Stimulated activated CD8-positive, alpha-beta memory T cell treated with anti-CD3 and anti-CD28 coated beads, Interleukin-15, amount 100 ng/mL, for 48 hours (primary cell): ENCODE measurements around the gene PGLYRP1.

Experiments
- DNase-seq, 2 donors: peaks; one replicate each; pipeline ENCODE4 v3.0.0-alpha.2; 2020; ENCODE audit warnings: low read depth in 2 of 2

PGLYRP1 gene

GRCh38 chr19:46000491-46001246 lies 22.2 kb downstream of the PGLYRP1 start:
- peak; percentile 50 to 53 for DNase-seq

DNA sequence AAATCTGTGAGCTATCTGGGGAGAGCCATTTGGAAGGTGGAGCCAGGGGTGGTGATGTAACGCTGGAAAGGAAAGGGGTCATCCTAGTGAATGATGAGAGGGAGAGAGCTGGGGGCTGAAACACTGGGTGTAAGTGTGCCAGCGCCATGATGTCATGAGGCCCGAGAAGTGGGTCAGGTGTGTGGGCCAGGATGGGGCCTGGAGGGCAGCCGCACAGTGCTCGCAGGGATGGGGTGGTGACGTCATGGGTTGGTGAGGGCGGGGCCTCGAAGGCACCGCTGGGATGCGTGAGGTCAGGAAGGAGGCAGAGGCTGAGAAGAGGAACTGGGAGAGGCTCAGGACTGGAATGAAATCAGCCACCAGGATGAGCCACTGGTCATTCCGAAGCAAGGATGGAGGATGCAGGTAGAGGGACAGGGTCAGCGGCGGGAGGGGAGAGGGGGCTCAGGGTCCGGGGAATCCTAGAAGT lies 23.2 kb downstream of the PGLYRP1 start:
- no peak for DNase-seq

DNA sequence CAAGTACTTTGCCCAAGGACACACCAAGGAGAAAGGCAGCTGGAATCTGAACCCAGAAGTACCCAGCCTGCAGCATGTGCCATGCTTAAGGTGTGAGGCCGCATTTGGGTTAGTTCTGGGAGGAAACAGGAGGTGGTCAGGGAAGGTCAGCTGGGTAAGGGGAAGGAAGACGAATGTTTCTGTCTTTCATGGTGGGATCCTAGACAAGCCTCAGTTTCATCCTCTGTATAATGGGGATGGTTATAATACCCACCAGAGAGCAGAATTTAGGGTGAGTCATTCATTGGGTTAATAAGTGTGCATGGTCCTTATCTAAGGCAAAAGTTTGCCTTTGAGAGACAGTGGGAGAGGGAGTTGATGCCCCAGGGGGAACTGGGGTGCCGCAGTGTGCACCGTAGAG lies 24.0 kb downstream of the PGLYRP1 start:
- no peak for DNase-seq

DNA sequence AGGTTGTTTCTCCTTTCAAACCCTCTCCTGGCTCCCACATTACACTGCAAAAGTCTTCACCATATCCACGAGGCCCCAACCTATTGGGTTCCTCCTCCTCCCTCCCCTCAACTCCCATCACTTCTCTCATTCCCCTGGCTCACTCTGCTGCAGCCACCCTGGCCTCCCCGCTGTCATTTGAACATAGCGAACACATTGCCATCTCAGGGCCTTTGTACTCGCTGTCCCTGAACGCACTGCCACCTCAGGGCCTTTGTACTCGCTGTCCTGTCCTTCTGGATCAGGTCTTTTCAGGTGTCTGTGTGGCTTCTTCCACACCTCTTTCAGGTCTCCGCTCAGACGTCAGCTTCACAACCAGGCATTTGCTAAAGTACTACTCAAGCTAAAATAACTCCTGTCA lies 25.9 kb downstream of the PGLYRP1 start:
- DNase-seq, result no peak

- DNase-seq, result no peak
Measured at GRCh38 chr19:45995715-45996385, 27.0 kb downstream of the PGLYRP1 start.

DNA sequence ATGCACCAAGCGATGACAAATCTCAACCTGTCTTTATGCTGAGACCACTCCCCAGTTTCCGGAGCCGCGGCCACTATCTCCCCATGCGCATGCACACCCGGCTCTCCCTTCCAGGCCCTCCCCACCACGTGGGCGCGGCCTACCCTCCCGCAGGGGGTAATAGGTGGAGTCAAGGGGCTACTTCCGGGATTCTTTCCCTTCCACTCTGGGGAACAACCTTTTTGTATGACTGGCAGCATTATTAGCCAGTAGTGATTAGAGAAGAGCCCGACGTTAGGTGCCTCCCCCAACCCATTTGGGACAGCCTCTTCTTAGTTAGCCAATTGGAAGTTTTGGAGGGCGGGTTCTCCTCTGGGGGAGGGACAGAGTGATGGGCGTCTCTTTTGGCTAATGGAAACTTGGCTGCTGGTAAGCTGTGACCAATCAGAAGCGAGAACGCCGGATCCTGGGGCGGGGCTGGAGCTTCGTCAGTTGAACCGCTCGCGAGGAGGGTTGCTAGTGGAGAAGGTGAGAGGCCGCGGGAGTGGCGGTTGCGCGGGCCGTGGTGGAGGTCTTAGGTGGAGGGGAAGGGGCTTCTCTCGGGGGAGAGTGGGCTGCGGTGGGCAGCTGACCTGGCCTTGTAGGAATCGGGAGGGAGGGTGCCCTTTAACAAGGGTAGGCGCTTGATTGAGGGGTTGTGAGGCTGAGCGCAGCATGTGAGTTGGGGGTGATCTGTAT lies 27.7 kb downstream of the PGLYRP1 start, which contains the start of gene CCDC61:
CCDC61 (plus strand) TSS at position 470 of the 717 bp plus-strand sequence. CDS start 7,552 bp downstream, outside the sequence.
- peak; percentile 90 to 91 for DNase-seq

GRCh38 chr19:45994456-45994997 lies 28.3 kb downstream of the PGLYRP1 start:
- no peak for DNase-seq

DNA sequence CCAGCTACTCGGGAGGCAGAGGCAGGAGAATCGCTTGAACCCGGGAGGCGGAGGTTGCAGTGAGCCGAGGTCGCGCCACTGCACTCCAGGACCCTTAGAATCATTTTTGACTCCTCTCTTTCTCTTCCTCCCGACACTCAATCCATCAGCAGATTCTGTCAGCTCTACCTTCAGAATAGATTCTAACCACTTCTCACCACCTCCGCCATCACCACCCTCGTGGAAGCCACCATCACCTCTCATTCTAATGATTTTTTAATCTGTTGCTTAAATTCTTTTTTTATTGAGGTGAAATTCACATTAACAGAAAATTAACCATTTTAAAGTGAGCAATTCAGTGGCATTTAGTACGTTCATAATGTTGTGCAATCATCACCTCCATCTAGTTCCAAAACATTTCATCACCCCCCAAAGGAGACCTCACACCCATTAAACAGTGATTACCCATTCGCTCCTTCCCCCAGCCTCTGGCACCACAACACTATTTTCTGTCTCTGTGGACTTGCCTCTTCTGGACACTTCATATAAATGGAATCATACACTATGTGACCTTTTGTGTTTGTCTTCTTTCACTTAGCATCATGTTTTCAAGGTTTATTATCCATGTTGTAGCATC lies 32.6 kb downstream of the PGLYRP1 start:
- no peak for DNase-seq

DNA sequence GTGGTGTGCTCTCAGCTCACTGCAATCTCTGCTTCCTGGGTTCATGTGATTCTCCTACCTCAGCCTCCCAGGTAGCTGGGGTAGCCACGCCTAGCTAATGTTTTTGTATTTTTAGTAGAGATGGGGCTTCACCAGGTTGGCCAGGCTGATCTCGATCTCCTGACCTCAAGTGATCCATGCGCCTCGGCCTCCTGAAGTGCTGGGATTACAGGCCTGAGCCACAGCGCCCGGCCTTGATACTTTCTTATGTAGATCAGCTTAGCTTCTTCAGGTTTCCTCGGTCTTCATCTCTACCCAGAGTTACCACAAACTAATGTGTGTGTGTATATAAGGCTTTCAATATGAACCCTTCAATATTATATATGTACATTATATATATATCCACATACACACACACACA lies 37.5 kb downstream of the PGLYRP1 start:
- DNase-seq, result no peak

DNA sequence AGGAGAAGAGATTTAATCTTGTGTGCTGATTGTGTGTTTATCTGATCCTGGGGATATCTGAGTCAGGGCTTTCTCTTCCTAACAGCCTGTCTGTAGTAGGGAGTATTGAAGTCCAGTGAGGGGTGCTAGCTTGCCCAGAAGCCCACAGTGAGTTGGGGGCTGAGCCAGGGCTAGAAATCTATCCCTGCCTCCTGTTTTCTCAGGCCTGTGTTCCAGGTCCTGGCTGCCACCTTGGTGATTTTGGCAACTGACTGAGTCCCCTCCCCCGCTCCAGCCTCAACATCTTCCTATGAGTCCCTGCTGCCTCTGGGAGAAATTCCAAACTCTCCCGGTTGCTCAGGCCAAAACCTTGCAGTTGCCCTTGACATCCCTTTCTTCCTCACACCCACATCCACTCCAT lies 41.5 kb downstream of the PGLYRP1 start:
- no peak for DNase-seq

DNA sequence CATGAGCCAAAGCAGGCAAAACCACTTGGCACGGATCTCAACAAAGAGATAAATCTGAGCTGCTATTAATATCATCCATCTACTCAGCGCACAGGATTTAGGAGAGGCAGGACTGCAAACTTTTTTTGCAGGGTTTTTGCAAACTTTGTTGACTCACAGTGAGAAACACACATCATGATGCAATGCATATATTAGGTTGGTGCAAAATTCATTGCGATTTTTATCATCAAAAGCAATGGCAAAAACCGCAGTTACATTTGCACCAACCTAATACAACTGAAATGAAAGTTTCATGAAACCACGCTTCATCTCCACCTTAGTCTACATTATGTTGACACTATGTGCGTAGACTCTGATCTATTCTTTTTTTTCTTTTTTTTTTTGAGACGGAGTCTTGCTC lies 44.7 kb downstream of the PGLYRP1 start:
- DNase-seq, result no peak

DNA sequence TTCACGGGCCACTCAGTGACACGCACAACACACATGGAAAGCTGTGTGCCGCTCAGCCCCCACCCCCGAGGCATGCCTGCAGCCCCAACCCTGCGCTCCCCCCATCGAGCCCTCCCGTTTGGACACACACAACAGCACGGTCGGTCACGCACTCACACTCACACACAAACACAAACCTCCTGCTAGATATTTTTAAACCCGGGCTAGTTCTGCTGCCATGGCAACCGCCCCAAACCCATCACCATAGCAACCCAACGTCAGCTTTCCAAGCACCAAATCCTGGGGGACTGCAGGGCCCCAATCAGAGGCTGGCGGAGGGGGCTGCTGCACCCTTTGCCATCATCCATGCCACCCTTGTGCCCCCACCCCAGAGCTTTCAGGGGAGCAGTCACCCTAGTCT lies 46.7 kb downstream of the PGLYRP1 start:
- DNase-seq, result no peak

DNA sequence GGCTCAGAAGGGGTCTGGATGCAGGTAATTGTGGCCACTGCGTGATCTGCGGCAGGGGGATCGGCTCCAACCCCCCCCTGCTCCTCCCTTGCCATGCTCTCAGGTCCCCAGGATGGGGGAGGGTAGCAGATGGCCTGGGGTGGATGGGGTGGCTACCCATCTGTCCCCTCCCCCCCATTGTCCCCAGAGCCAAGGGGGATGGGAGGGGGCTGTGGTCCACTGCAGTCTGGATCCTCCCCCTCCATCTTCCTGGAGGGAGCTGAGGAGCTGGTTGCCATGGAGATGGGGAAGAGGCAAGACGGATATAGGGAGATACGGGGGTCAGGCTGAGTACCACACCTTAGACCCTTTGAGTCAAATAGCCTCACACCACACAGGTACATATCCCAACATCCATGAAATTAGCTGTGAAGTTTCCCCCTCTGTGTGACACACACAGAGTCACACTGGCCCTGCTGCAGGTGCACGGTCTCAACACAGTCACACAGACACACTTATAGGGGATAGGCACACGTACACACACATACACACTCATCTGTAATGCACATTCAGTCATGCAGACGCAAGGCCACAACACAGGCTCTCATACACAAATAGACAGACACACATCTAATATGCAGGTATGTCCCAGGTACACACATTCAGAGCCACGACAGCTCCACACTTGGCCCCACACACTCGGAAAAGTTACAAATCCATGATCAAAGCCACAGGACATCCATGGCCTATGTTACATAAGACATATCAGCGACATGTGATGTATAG lies 47.4 kb downstream of the PGLYRP1 start:
- DNase-seq, result no peak

GRCh38 chr19:45973553-45974338 lies 49.1 kb downstream of the PGLYRP1 start, which contains the start of gene NOVA2:
TSS of gene NOVA2 (minus strand) at chr19:45973865. CDS start at chr19:45973351, 514 bp downstream.
- DNase-seq, result peak; percentile 25 to 48

GRCh38 chr19:45972947-45973540 lies 49.8 kb downstream of the PGLYRP1 start:
- DNase-seq, result no peak

DNA sequence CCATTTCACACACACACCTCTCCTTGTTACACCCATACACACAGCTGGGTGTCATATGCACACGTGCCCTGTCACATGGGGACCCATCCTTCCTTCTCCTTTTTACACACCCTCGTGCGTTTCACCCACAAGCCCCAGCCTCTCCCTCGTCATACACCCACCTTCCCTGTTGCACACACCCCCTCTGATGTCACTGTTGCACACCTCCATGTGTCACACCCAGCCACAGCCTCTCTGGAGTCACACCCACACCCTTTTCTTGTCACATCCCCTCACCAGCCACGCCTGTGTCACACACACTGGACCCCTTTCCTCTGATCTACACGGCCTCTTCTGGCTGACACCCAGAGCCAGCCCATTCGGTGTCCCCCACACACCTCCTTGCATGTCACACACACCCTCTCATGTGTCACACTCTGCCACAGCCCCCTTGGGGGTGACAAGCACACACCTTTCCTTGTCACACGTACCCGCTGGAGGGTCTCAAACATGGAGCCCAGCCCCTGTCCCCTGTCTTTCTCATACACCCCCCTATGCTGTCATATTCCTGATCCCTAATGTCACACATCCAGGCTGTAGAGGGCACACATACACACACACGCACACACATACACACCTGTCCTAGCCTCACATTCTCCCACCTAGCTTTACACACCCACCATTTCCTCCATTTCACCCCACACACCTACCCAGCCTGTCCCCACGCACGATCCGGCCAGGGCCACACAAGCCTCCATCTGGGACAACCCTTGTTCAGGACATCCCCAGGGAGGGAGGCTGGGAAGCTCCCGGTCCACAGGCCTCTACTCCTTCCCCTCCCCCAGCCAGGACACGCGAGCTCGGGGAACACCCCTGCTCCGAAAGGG lies 50.5 kb downstream of the PGLYRP1 start:
- DNase-seq, result no peak

DNA sequence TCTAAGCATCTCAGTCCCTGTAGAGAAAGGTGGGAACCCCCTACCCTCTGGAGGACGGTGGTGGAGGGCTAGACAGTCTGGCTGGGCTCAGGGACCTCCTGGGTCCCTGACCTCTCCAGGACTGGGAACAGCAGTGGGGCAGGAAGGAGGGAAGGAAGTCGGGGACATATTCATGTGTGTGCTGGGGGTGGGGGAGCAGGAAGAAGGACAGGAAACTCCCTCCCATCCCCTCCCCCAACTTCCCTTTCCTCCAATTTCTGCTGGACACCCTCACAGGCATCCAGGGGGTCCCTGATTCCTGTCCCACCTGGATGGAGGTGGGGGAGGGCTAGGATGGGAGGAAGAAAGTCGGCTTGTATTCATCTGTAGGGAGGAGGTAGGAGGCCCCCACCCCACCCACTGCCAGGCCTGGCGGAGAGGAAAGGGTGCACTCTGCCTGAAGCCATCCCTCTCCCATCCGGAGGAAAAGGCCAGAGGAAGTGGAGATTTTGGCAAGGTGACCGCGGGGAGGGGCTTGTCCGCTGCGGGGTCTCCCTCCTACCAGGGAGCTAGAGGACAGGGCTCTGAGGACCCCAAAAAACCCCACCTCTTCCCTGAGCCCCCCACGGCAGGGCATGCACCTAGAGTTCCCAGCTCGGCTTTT lies 51.5 kb downstream of the PGLYRP1 start:
- DNase-seq, result no peak

DNA sequence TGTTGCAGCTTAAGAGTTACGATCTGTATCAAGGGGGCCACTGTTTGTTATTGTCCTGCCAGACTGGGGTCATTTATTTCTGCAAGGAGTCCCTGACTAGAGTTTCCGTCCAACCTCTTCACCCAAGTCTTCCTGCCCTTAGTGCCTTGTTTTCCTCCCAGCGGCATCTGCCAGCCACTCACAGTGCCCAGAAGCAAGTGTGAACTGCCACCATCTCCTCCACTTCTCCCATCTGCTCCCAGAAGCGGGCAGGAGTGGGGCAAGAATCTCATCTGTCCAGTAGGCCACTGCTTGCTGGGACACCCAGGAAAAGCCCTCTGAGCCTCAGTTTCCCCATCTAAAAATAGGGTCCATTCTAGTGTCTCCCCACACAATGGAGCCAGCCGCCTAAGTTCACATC lies 53.2 kb downstream of the PGLYRP1 start:
- no peak for DNase-seq
